Measurements from ENCODE around the gene LIPI. TPM values are rescaled to one million over a fixed set of nuclear protein-coding genes. Genes with fewer than 3 reads are reported as not detected.

The LIPI gene
- total and polyA plus RNA-seq, 2 experiments from 2014 or later, result not detected

DNA sequence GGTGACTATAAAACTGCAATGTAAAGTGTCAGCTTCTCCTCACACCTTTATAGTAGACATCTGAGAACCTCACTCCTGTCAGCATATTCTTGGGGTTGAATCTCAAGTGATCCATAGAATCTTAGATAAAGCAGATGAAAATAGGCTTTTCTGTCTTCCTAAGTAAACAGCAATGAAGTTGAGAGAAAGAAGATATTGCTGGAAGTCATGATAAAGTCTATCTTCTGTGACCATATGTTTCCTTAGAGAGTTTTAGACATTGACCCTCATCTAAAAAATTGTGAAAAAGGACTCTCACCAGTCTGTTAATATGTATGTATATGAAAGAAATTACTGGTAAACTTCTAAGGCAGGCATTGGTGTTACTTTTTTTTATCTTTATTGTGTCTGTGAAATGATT is 66.8 kb downstream of the LIPI start:
- Histone ChIP-seq H3K9me2 (ENCODE audit: insufficient read depth) (no peaks in the 10 kb centered on the region; the same call in 1 of the 2 replicates), H2AFZ (no peak overlapping the region), H3K79me2 (replicated peaks; ENCODE audit: insufficient read depth) (no peaks in the 10 kb centered on the region), H3K27ac (ENCODE audit: low read depth) (no peak overlapping the region), H4K20me1 (replicated peaks; ENCODE audit: insufficient read depth) (no peaks in the 10 kb centered on the region), H3K27me3 (ENCODE audit: insufficient read depth) (no peaks in the 10 kb centered on the region), H3F3A (replicated peaks; ENCODE audit: low read depth) (no peaks in the 10 kb centered on the region), H3K36me3 (ENCODE audit: insufficient read depth) (no peaks in the 10 kb centered on the region), H3K4me1 (ENCODE audit: insufficient read depth) (peaks cover 6% of the 10 kb centered on the region), H3K4me3 (no peak overlapping the region), H3K4me2 (no peak overlapping the region)
- TF ChIP-seq, protein P1, sequence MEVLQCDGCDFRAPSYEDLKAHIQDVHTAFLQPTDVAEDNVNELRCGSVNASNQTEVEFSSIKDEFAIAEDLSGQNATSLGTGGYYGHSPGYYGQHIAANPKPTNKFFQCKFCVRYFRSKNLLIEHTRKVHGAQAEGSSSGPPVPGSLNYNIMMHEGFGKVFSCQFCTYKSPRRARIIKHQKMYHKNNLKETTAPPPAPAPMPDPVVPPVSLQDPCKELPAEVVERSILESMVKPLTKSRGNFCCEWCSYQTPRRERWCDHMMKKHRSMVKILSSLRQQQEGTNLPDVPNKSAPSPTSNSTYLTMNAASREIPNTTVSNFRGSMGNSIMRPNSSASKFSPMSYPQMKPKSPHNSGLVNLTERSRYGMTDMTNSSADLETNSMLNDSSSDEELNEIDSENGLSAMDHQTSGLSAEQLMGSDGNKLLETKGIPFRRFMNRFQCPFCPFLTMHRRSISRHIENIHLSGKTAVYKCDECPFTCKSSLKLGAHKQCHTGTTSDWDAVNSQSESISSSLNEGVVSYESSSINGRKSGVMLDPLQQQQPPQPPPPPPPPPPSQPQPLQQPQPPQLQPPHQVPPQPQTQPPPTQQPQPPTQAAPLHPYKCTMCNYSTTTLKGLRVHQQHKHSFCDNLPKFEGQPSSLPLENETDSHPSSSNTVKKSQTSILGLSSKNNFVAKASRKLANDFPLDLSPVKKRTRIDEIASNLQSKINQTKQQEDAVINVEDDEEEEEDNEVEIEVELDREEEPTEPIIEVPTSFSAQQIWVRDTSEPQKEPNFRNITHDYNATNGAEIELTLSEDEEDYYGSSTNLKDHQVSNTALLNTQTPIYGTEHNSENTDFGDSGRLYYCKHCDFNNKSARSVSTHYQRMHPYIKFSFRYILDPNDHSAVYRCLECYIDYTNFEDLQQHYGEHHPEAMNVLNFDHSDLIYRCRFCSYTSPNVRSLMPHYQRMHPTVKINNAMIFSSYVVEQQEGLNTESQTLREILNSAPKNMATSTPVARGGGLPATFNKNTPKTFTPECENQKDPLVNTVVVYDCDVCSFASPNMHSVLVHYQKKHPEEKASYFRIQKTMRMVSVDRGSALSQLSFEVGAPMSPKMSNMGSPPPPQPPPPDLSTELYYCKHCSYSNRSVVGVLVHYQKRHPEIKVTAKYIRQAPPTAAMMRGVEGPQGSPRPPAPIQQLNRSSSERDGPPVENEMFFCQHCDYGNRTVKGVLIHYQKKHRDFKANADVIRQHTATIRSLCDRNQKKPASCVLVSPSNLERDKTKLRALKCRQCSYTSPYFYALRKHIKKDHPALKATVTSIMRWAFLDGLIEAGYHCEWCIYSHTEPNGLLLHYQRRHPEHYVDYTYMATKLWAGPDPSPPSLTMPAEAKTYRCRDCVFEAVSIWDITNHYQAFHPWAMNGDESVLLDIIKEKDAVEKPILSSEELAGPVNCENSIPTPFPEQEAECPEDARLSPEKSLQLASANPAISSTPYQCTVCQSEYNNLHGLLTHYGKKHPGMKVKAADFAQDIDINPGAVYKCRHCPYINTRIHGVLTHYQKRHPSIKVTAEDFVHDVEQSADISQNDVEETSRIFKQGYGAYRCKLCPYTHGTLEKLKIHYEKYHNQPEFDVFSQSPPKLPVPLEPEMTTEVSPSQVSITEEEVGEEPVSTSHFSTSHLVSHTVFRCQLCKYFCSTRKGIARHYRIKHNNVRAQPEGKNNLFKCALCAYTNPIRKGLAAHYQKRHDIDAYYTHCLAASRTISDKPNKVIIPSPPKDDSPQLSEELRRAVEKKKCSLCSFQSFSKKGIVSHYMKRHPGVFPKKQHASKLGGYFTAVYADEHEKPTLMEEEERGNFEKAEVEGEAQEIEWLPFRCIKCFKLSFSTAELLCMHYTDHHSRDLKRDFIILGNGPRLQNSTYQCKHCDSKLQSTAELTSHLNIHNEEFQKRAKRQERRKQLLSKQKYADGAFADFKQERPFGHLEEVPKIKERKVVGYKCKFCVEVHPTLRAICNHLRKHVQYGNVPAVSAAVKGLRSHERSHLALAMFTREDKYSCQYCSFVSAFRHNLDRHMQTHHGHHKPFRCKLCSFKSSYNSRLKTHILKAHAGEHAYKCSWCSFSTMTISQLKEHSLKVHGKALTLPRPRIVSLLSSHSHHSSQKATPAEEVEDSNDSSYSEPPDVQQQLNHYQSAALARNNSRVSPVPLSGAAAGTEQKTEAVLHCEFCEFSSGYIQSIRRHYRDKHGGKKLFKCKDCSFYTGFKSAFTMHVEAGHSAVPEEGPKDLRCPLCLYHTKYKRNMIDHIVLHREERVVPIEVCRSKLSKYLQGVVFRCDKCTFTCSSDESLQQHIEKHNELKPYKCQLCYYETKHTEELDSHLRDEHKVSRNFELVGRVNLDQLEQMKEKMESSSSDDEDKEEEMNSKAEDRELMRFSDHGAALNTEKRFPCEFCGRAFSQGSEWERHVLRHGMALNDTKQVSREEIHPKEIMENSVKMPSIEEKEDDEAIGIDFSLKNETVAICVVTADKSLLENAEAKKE (CRISPR knock-in tag; IDR thresholded peaks at IDR 0.05), result no peak
- TF ChIP-seq POLR2AphosphoS5 (IDR thresholded peaks at IDR 0.05; ENCODE audit: low read depth), result no peak
- no peak for TF ChIP-seq NANOG (IDR thresholded peaks at IDR 0.05; ENCODE audit: borderline replicate concordance)
- no peak for TF ChIP-seq EZH2phosphoT487 (IDR thresholded peaks at IDR 0.05; ENCODE audit: unreplicated experiment)
- TF ChIP-seq ZNF331 (CRISPR knock-in tag; IDR thresholded peaks at IDR 0.05; ENCODE audit: low read depth), result no peak
- no peak for TF ChIP-seq CREB1 (CRISPR knock-in tag; IDR thresholded peaks at IDR 0.05; ENCODE audit: low read depth)
- no peak for TF ChIP-seq JUNB (IDR thresholded peaks at IDR 0.05; ENCODE audit: unreplicated experiment)
- TF ChIP-seq, protein P2, sequence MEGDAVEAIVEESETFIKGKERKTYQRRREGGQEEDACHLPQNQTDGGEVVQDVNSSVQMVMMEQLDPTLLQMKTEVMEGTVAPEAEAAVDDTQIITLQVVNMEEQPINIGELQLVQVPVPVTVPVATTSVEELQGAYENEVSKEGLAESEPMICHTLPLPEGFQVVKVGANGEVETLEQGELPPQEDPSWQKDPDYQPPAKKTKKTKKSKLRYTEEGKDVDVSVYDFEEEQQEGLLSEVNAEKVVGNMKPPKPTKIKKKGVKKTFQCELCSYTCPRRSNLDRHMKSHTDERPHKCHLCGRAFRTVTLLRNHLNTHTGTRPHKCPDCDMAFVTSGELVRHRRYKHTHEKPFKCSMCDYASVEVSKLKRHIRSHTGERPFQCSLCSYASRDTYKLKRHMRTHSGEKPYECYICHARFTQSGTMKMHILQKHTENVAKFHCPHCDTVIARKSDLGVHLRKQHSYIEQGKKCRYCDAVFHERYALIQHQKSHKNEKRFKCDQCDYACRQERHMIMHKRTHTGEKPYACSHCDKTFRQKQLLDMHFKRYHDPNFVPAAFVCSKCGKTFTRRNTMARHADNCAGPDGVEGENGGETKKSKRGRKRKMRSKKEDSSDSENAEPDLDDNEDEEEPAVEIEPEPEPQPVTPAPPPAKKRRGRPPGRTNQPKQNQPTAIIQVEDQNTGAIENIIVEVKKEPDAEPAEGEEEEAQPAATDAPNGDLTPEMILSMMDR (conservative IDR thresholded peaks at IDR 0.05; ENCODE audit: low read depth in 2 of 2), result no peak
- no peak for TF ChIP-seq STAT1 (IDR thresholded peaks at IDR 0.05; ENCODE audit: unreplicated experiment)
- TF ChIP-seq, protein P3, sequence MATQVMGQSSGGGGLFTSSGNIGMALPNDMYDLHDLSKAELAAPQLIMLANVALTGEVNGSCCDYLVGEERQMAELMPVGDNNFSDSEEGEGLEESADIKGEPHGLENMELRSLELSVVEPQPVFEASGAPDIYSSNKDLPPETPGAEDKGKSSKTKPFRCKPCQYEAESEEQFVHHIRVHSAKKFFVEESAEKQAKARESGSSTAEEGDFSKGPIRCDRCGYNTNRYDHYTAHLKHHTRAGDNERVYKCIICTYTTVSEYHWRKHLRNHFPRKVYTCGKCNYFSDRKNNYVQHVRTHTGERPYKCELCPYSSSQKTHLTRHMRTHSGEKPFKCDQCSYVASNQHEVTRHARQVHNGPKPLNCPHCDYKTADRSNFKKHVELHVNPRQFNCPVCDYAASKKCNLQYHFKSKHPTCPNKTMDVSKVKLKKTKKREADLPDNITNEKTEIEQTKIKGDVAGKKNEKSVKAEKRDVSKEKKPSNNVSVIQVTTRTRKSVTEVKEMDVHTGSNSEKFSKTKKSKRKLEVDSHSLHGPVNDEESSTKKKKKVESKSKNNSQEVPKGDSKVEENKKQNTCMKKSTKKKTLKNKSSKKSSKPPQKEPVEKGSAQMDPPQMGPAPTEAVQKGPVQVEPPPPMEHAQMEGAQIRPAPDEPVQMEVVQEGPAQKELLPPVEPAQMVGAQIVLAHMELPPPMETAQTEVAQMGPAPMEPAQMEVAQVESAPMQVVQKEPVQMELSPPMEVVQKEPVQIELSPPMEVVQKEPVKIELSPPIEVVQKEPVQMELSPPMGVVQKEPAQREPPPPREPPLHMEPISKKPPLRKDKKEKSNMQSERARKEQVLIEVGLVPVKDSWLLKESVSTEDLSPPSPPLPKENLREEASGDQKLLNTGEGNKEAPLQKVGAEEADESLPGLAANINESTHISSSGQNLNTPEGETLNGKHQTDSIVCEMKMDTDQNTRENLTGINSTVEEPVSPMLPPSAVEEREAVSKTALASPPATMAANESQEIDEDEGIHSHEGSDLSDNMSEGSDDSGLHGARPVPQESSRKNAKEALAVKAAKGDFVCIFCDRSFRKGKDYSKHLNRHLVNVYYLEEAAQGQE (IDR thresholded peaks at IDR 0.05; ENCODE audit: unreplicated experiment), result no peak
- TF ChIP-seq ZNF114 (CRISPR knock-in tag; IDR thresholded peaks at IDR 0.05), result no peak
- TF ChIP-seq, protein P4, sequence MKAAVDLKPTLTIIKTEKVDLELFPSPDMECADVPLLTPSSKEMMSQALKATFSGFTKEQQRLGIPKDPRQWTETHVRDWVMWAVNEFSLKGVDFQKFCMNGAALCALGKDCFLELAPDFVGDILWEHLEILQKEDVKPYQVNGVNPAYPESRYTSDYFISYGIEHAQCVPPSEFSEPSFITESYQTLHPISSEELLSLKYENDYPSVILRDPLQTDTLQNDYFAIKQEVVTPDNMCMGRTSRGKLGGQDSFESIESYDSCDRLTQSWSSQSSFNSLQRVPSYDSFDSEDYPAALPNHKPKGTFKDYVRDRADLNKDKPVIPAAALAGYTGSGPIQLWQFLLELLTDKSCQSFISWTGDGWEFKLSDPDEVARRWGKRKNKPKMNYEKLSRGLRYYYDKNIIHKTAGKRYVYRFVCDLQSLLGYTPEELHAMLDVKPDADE (IDR thresholded peaks at IDR 0.05), result no peak
- TF ChIP-seq EZH2 (IDR thresholded peaks at IDR 0.05; ENCODE audit: low read depth, unreplicated experiment), result no peak
- H3K36me3 Mint-ChIP-seq (ENCODE audit: low read depth), result no peaks in the 10 kb centered on the region
- no peak overlapping the region for H3K4me3 Mint-ChIP-seq
- no peaks in the 10 kb centered on the region for H3K9me3 Mint-ChIP-seq
- peaks cover 4% of the 10 kb centered on the region; the same call in 2 of the 3 replicates for H3K4me1 Mint-ChIP-seq
- DNase-seq (ENCODE audit: low spot score) (no peak), ATAC-seq (no peak)
- H3K27ac Mint-ChIP-seq, result no peak overlapping the region
- H3K27me3 Mint-ChIP-seq (ENCODE audit: insufficient read depth, low read depth, poor library complexity), result peaks cover 2% of the 10 kb centered on the region

All from GM23338 (cell line).